ENCODE results near the gene LPIN3. TPM values are rescaled to one million over a fixed set of nuclear protein-coding genes. Genes with fewer than 3 reads are reported as not detected.

Gene LPIN3
- total RNA-seq, 2 donors from 2014 or later = 12.1 to 12.9 TPM

DNA sequence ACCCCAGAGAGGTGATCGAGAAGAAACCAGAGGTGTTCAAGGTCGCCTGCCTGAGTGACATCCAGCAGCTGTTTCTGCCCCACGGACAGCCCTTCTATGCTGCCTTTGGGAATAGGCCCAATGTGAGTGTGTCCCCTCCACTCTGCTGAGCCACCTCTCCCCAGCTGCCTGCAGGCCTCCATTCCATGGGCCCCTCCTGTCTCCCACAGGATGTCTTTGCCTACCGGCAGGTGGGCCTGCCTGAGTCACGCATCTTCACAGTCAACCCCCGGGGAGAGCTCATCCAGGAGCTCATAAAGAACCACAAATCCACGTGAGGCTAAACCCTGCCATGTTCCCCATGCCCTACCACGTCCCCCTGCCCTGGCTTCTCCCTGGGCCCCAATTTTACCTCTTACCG lies 17.6 kb downstream of the LPIN3 start:
- DNase-seq (no peak), ATAC-seq (no peak)
- intact Hi-C loops (cut with DNase I) = no loop called here

DNA sequence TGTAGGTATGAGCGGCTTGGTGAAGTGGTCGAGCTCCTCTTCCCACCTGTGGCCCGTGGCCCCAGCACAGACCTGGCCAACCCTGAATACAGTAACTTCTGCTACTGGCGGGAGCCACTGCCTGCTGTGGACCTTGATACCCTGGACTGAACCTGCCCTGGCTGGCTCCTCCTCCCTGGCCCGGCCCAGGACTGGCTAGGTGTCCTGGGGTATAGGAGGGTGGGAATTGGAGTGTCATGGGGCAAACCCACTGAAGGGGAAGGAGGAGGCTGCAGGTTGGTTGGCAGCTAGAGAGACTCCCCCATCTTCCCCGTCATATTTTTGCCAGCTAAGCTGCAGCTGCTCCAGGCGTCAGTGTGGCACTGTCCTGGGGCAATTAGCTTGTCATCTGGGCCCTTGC lies 18.1 kb downstream of the LPIN3 start:
- ATAC-seq (no peak), DNase-seq (no peak)
- intact Hi-C loops (cut with DNase I) = no loop called here

DNA sequence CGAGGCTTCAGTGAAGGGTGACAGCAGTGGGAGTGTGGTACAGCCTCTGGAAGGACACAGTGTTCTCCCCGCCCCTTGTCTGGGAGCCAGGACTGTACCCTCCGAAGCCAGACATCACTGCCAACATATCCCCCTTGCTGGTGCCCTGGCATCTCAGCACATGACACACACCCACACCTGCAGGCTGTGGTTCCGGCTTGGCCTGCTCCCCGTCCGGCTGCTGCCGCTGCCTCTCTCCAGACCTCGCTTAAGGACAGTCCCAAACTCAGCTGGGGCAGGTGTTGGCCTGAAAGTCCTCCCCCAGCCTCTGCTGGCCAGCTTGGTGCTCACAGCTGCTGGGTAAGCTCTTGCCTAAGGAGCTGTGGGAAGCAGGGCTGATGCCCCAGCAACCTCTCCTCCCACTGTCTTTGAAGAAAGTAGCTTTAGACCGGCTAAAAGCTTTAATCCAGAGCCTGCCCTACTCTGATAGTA lies 19.0 kb downstream of the LPIN3 start:
- DNase-seq (no peak), ATAC-seq (peak; percentile 44 to 50)
- intact Hi-C loops (cut with DNase I) = no loop called here

DNA sequence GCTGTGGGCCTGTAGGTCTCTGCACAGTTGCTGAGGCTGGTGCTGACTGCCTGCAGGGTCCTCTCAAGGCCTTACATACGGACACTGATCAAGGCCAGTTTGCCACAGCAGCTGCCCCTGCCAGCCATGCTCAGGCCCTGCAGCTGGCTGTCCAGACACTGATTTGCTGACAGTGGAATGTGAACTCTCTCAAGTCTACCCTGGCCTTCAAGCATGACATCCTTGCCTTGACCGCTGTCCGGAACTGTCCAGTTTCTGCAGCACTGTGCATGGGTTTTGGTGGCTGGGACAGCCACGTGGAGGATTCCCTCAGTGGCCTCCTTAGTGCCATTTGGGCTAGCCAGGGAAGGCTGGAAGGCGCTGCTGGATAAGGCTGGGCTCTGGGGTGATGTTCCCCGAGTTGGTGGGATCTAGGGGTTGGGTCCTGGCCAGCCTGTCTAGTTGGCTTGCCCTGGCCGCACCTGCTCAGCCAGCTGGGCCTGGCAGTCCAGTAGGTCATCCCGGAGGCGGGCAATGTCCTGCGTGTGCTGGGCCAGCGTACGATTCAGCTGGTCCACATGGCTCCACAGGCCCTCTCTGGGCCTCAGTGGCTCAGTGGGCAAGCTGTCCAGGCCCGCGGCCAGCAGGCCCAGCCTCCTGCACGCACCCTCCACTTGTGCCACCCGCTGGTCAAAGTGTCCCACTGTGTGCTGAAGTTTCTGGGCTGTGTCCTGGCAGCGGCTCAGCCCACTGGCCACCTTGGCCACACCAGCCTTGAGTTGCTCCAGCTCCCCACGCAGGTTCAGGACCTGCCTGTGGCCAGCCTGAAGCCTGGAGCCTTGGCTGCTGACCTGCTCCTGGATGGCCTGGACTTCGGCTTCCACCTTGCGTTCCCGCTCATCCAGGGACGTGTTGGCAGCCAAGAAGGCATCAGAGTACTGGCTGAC lies 20.5 kb downstream of the LPIN3 start:
- DNase-seq (no peak), ATAC-seq (no peak)
- intact Hi-C loops (cut with DNase I) = no loop called here

DNA sequence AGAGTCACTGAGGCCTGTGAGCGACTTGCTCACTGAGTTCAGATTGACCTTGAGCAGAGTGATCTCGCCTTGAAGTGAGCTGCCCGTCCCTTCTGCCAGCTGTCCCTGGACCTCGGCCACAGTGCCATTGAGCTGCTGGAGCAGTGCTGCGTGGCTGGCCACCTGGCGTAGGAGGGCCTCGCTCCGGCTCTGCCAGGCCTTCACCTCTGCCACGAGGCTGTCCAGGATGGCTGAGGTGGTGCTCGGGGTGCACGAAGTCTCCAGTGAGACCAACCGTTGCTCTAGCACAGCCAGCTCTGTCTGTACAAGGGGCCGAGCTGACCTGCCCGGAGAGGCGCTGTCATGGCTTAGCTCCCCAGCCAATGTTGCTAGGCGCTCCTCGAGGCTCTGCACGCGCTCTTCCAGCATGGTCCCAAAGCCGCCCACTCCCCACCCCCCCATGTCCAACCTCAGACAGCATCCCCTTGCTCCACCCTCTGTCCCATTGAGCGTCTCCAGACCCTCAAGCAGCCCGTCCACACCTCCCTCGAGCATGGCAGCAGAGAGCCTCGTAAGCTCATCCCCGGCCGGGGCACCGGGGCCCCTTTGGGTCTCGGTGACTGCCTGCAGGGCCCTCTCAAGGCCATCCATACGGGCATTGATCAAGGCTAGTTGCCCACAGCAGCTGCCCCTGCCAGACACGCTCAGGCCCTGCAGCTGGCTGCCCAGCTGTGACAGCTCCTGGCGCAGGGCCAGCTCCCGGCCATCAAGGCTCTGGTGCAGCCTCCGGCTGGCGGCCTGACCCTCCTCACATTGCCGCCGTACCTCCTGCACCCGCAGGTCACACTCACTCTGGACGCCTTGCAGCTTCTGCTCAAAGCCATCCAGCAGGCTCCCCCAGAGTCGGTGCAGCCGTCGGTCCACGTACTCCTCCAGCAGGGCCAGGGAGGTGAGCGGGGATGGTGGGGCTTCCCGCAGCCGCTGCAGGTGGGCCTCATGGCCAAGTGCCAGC lies 21.4 kb downstream of the LPIN3 start:
- DNase-seq (no peak), ATAC-seq (peak; percentile 34 to 37)
- intact Hi-C loops (cut with DNase I) = no loop called here

DNA sequence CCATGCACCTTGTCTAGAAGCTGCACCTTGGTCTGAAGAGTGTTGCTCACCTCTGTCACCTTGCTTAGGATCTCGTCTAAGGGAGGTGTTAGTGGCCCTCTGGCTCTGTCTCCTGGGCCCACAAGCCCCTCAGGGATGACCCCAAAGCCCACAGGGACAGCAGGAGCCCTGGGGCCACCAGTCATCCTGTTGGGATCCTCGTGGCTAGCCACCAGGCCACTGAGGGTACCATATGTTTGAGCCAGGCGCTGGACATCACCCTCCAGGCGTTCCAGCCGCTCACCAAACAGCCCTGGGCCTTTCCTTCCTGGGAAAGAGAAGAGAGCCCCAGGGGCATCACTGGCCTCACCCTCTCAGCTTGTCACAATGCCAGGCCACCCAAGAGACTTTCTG lies 22.1 kb downstream of the LPIN3 start:
- ATAC-seq (no peak), DNase-seq (no peak)
- intact Hi-C loops (cut with DNase I) = no loop called here

DNA sequence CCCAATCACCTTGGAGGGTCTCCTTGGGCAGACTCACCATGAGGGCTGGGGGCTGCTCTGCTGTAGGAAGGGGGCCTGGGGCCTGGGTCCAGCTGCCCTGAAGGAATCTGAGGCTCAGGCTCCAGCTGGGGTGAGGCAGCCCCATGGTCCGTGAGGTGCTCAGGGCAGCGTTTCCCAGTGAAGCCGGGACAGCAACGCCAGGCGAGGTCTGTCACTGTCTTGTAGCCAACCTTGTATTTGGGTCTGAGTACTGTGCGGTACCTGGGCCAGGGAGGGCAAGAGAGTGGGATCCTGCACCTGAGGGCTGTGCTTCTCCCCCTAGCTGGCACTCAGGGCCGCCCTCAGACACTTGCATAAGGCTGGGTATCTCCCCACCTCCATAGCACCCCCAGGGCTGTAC lies 23.0 kb downstream of the LPIN3 start:
- DNase-seq (no peak), ATAC-seq (no peak)
- intact Hi-C loops (cut with DNase I) = no loop called here

DNA sequence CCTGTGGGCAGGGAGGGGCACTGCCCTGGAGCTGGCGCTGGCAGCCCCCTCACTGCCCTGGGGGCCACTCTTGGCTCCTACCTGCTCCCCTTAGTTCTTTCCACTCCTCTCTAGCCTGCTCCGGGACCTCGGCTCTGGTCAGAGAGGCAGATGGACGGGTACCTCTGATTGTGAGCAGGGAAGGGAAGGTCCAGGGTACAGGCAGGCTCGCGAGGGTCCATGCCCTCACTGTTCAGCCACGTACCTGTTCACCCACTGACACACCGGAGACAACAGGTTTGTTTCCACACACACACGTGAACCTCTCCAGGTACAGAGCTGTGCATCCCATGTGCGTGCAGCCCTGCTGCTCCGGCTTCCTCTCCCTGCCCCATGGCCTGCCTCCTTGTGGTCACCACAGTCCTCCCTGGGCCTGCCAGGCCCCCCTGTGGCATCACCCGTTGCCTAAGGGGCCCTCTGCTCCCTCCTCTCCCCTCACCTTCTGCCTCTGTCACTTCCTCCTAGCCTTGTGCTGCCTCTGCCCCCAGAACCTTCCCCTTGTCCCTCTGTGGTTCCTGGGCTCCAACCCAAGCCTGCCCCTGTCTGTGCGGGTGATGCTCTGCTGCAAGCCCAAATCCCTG lies 23.7 kb downstream of the LPIN3 start:
- intact Hi-C loops (cut with DNase I) = no loop called here
- DNase-seq = no peak
- ATAC-seq = no peak

DNA sequence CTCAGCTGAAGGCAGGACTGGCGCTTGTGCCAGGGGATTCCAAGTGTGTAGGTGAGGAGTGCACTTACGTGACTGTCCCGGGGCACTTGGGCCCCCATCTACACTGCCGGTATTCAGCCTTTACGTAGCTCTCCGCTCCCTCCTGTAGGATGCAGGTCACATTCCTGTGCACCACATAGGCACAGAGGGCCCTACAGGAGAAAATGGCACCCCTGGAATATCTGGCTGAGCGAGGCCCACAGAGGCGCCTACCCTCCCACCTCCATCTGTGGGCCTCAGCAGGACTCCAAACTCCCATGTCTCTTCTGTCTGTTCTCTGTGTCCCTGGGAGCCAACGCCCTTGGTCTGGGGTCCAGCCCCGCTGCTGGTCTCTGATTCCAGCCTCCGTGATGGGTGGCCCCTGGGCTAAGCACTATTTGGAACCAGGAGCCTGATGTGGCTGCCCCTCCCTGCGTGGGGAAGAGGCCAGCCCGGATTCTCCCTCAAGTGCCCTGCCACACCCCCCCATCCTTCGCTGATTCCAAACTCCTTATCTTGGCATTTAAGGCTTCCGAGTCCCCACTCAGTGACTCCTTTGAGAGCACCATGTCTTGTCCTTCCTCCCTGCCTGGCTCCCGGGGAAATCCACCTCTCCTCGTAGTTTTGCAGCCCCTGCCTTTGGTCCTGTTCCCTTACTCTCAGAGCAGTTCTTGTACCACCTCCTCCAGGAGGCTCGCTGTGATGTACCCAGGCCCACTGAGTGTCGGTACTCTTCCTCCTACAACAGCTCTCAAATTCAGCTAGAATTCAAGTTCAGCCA lies 24.5 kb downstream of the LPIN3 start:
- intact Hi-C loops (cut with DNase I) = no loop called here
- ATAC-seq = no peak
- DNase-seq = no peak

DNA sequence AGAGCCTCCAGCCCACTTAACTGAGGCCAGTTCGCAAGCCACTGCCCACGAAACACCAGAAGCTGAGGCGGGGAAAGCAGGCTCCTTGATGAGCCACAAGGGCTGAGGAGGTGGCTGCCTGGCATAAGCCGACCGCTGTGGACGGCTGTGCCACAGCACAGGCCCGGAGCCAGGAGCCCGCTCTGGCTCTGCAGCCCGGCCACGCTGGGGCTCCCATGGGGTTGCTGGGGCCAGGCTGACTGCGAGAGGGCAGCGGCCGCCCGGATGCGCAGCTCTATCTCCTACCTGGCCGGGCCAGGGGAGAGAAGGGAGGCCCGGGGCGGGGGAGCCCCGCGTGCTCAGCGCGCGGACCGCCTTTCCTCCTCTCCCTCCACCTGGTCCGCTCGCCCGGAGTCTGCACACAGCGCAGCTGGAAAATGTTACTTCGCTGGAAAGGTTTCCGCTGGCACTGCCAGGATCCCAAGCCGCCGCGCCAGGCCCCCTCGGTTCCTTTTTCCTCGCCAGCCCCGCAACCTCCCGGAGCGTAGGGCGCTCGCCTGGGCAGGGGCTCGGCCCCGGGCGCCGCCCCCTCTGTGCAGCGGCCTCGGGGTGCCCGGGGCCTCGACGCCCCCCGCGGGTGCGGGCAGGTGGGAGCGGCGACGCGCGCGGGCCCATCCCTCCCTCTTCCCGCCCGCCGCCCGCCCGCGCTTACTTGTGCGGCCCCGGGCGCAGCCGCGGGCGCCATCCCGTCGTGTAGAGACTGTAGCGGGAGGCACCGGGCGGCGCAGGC lies 25.3 kb downstream of the LPIN3 start:
- ATAC-seq (peak in 1 of 2 donors; percentile 18), DNase-seq (no peak)
- intact Hi-C loops (cut with DNase I) = no loop called here

DNA sequence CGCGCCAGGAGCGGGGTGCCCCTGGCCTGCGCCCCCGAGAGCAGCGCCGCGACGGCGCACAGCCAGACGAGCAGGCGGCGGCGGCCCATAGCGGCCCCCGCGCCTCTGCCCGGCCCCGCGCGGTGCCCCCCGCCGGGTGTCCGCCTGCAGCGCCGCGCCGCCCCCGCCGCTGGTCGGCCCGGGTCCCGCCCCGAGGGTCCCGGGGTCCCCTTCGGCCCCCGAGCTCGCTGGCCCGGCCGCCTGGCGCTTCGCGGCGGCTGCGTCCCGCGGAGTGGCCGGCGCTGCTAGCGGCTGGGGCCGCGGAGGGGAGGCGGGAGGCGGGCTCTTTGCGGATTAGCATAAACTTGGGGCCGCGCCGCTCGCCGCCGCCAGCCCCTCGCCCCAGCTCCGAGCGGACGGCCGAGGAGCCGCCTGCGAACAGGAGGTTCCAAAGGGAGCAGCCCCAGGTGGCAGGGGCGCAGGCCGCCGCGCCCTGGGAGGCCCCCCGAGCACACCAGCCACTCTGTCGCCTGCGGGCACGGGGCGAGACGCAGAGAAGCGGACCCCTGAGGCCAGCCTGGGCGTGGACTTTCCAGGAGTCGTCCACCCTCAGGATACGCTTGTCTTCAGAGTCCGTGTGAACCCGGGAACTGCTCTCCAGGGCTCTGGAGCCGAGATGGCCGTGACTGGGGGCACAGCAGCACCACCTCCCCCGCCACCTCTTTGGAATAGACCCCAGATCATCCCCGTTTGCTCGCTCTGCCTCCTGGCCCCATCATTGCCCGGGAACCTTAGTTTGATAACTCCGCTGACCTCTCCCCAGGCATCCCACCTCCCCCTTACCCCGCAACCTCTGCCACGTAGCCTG lies 26.1 kb downstream of the LPIN3 start, which contains the start of gene EMILIN3:
Gene EMILIN3, minus strand, starts transcription at position 273 of the 847 bp plus-strand sequence. Its CDS starts 184 bp downstream, at position 89.
- intact Hi-C loops (cut with DNase I) = no loop called here
- ATAC-seq (peak in 1 of 2 donors; percentile 12), DNase-seq (no peak)

DNA sequence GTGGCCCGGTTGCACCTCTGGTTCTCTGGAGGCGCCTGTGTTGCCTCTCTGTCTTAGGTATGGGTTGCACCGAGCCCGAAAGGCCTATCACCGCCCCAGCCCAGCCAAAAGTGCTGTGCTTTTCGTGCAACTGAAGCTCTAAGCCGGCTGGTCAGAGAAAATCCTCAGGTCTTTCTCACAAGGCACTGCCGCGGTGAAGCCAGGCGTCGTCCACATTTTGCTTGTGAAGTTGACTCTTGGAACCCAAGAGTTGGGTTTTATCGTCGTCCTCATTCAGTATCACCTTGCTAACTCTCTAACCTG lies 26.7 kb downstream of the LPIN3 start:
- ATAC-seq = no peak
- no peak for DNase-seq
- intact Hi-C loops (cut with DNase I) = no loop called here

DNA sequence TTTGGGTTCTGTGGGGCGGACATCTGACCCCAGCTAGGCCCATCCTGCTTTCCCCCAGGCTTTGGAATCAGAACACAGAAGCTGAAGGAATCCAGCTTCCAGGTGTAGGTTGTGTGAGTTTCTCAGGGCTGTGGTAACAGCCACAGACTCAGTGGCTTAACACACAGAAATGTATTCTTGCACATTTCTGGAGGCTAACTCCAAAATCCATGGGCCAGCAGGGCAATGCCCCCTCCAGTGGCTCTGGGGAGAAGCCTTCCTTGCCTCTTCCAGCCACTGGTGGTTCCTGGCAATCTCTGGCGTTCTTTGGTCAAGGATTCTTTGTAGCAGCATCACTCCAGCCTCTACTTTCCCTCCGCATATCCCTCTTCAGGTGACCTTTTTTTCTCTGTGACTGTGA lies 27.3 kb downstream of the LPIN3 start:
- intact Hi-C loops (cut with DNase I) = no loop called here
- ATAC-seq = no peak
- no peak for DNase-seq

DNA sequence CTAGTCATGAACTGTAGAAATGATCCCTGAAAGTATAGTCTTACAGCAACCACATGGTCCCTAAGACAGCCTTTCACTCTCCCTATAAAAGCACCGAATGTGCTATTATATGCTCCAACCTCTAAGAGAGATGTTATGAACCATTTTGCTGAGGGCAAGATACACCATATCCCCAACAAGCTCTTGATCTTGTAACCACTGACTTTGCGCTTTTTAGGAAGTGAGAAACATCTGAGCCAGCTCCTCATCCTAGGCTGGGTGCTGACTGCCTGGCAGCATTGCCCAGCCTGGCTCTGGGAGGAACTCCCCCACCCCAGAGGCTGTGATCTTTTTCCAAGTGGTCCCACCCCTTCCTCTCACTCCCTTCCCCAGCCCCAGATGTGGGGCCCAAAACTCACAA lies 29.1 kb downstream of the LPIN3 start:
- DNase-seq = no peak
- intact Hi-C loops (cut with DNase I) = no loop called here

DNA sequence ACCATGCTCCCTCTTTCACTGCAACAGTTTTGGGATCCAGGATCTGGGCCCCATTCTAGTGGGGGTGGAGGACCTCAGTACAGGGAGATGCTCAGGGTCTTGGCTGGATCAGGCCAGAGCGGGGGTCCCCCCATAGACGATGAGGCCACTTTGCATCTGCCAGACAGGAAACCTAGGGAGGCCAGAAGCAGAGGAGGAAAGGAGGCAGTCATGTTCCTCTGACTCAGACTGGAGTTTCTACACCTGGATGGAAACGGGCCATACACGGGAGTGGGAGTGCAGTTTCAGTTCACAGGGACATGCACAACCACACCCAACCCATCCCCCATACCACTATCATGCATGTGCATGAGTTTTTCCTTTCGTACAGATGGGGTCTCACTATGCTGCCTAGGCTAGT lies 29.6 kb downstream of the LPIN3 start:
- DNase-seq (no peak), ATAC-seq (no peak)
- intact Hi-C loops (cut with DNase I) = no loop called here

More for the DNA sequence above, 29.1 kb downstream of the LPIN3 start:
- ATAC-seq = no peak

DNA sequence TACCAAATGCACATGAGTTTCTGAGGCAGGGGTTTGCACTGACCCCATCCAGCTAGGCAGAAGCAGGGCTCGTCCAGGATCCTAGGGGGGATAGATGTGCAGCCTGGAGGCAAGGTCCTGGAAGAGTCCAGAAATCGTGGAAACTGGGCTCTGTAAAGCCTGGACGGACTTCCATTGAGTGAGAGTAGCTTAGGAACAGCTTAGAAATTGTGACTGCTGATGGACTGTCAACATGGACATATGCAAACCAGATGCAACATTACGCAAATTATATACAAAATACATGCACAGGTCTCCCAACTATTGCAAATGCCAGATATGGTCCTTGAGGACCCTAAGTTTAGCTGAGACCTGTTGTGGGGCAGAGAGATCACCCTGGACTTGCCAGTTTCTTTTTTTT lies 30.8 kb downstream of the LPIN3 start:
- intact Hi-C loops (cut with DNase I) = no loop called here
- DNase-seq = no peak
- ATAC-seq = no peak

DNA sequence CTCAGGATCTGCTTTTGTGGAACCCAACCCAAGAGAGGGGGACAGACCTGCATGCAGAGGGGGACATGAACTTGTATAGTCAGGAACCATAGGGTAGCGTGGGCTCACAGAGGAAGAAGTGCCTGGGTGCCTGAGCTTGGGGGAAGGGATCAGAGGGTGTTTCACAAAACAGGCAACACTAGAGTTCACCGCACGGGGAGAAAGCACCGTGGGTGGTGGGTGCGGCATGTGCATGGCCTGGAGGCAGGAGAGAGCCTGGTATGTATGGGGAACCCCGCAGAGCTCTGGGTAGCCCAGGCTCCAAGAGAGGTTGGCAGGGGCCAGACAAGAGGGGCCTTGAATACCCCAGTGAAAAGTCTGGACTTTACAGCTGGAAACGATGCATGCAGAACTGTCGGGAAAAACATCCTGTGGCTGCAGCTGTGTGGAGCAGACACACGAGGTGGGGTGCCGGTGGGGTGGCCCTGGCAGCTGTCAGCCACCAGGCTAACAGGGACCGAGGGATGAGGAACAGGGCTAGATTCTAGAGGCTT lies 32.7 kb downstream of the LPIN3 start:
- no peak for DNase-seq
- no peak for ATAC-seq
- intact Hi-C loops (cut with DNase I) = no loop called here
